Measurements from ENCODE around the gene CKAP4. TPM values are rescaled to one million over a fixed set of nuclear protein-coding genes. Genes with fewer than 3 reads are reported as not detected.

CKAP4 gene
- total and polyA plus RNA-seq, 2 of the 13 experiments (the other 11 are each of a cell fraction or from before 2014, with no cell fraction given): 39.2 to 70.2 TPM

DNA sequence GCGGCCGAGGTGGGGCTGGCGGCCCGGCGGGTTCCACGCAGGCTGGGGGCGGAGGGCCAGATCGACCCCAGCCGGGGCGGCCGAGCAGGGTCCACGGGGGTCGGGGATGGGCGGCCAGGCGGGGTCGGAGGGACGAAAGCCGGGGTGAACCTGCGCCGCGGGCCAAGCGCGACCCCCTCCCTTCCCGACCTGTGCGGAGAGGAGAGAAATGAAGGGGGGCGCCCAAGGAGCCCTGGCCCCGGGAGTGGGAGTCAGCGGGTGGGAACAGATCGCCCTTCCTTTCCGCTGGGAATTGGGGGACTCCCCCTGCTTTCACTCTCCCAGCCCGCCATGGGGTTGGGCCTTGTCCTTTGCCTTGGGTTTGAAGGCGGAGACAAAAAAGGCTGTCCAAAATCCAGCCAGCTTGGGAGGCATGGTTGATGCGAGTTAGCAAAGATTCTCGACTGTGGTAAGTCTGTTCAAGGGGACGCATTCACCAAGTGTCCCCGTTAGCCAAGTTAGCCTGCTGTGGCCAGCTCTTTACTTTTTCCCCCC is 559 bp upstream of the CKAP4 start (continued):
- TF ChIP-seq RAD51 (IDR thresholded peaks at IDR 0.05; ENCODE audit: borderline replicate concordance): no peak
- TF ChIP-seq, protein P1, sequence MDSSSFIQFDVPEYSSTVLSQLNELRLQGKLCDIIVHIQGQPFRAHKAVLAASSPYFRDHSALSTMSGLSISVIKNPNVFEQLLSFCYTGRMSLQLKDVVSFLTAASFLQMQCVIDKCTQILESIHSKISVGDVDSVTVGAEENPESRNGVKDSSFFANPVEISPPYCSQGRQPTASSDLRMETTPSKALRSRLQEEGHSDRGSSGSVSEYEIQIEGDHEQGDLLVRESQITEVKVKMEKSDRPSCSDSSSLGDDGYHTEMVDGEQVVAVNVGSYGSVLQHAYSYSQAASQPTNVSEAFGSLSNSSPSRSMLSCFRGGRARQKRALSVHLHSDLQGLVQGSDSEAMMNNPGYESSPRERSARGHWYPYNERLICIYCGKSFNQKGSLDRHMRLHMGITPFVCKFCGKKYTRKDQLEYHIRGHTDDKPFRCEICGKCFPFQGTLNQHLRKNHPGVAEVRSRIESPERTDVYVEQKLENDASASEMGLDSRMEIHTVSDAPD (CRISPR knock-in tag; IDR thresholded peaks at IDR 0.05): no peak
- TF ChIP-seq, protein P2, sequence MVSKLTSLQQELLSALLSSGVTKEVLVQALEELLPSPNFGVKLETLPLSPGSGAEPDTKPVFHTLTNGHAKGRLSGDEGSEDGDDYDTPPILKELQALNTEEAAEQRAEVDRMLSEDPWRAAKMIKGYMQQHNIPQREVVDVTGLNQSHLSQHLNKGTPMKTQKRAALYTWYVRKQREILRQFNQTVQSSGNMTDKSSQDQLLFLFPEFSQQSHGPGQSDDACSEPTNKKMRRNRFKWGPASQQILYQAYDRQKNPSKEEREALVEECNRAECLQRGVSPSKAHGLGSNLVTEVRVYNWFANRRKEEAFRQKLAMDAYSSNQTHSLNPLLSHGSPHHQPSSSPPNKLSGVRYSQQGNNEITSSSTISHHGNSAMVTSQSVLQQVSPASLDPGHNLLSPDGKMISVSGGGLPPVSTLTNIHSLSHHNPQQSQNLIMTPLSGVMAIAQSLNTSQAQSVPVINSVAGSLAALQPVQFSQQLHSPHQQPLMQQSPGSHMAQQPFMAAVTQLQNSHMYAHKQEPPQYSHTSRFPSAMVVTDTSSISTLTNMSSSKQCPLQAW (CRISPR knock-in tag; IDR thresholded peaks at IDR 0.05): 0 out of 2 replicates have a peak, but pooled peaks have one; percentile 22
- TF ChIP-seq AGO2 (optimal IDR thresholded peaks at IDR 0.05; ENCODE audit: low read depth, low read length): no peak
- 0 out of 2 replicates have a peak, but pooled peaks have one; percentile 16 for TF ChIP-seq KLF12 (CRISPR knock-in tag; IDR thresholded peaks at IDR 0.05; ENCODE audit: borderline replicate concordance)
- TF ChIP-seq, protein P3, sequence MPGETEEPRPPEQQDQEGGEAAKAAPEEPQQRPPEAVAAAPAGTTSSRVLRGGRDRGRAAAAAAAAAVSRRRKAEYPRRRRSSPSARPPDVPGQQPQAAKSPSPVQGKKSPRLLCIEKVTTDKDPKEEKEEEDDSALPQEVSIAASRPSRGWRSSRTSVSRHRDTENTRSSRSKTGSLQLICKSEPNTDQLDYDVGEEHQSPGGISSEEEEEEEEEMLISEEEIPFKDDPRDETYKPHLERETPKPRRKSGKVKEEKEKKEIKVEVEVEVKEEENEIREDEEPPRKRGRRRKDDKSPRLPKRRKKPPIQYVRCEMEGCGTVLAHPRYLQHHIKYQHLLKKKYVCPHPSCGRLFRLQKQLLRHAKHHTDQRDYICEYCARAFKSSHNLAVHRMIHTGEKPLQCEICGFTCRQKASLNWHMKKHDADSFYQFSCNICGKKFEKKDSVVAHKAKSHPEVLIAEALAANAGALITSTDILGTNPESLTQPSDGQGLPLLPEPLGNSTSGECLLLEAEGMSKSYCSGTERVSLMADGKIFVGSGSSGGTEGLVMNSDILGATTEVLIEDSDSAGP (CRISPR knock-in tag; IDR thresholded peaks at IDR 0.05; ENCODE audit: borderline replicate concordance): peak; percentile 16; the same call in 1 of the 2 replicates
- TF ChIP-seq, protein P4, sequence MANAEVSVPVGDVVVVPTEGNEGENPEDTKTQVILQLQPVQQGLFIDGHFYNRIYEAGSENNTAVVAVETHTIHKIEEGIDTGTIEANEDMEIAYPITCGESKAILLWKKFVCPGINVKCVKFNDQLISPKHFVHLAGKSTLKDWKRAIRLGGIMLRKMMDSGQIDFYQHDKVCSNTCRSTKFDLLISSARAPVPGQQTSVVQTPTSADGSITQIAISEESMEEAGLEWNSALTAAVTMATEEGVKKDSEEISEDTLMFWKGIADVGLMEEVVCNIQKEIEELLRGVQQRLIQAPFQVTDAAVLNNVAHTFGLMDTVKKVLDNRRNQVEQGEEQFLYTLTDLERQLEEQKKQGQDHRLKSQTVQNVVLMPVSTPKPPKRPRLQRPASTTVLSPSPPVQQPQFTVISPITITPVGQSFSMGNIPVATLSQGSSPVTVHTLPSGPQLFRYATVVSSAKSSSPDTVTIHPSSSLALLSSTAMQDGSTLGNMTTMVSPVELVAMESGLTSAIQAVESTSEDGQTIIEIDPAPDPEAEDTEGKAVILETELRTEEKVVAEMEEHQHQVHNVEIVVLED (CRISPR knock-in tag; IDR thresholded peaks at IDR 0.05; ENCODE audit: borderline replicate concordance): no peak
- TF ChIP-seq ZNF577 (CRISPR knock-in tag; IDR thresholded peaks at IDR 0.05; ENCODE audit: borderline replicate concordance, low read depth): no peak
- TF ChIP-seq, protein P5, sequence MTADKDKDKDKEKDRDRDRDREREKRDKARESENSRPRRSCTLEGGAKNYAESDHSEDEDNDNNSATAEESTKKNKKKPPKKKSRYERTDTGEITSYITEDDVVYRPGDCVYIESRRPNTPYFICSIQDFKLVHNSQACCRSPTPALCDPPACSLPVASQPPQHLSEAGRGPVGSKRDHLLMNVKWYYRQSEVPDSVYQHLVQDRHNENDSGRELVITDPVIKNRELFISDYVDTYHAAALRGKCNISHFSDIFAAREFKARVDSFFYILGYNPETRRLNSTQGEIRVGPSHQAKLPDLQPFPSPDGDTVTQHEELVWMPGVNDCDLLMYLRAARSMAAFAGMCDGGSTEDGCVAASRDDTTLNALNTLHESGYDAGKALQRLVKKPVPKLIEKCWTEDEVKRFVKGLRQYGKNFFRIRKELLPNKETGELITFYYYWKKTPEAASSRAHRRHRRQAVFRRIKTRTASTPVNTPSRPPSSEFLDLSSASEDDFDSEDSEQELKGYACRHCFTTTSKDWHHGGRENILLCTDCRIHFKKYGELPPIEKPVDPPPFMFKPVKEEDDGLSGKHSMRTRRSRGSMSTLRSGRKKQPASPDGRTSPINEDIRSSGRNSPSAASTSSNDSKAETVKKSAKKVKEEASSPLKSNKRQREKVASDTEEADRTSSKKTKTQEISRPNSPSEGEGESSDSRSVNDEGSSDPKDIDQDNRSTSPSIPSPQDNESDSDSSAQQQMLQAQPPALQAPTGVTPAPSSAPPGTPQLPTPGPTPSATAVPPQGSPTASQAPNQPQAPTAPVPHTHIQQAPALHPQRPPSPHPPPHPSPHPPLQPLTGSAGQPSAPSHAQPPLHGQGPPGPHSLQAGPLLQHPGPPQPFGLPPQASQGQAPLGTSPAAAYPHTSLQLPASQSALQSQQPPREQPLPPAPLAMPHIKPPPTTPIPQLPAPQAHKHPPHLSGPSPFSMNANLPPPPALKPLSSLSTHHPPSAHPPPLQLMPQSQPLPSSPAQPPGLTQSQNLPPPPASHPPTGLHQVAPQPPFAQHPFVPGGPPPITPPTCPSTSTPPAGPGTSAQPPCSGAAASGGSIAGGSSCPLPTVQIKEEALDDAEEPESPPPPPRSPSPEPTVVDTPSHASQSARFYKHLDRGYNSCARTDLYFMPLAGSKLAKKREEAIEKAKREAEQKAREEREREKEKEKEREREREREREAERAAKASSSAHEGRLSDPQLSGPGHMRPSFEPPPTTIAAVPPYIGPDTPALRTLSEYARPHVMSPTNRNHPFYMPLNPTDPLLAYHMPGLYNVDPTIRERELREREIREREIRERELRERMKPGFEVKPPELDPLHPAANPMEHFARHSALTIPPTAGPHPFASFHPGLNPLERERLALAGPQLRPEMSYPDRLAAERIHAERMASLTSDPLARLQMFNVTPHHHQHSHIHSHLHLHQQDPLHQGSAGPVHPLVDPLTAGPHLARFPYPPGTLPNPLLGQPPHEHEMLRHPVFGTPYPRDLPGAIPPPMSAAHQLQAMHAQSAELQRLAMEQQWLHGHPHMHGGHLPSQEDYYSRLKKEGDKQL (CRISPR knock-in tag; IDR thresholded peaks at IDR 0.05; ENCODE audit: low read depth): no peak
- no peak for TF ChIP-seq ZNF24 (IDR thresholded peaks at IDR 0.05)
- TF ChIP-seq PAWR (CRISPR knock-in tag; IDR thresholded peaks at IDR 0.05; ENCODE audit: borderline replicate concordance): no peak
- TF ChIP-seq SAP130 (CRISPR knock-in tag; IDR thresholded peaks at IDR 0.05; ENCODE audit: low read depth): 0 out of 2 replicates have a peak, but pooled peaks have one; percentile 20
- TF ChIP-seq EHMT2 (IDR thresholded peaks at IDR 0.05; ENCODE audit: borderline replicate concordance, low read depth, low read length): no peak
- TF ChIP-seq ZNF570 (CRISPR knock-in tag; IDR thresholded peaks at IDR 0.05; ENCODE audit: borderline replicate concordance): no peak

Measured in HepG2 (cell line).